GM23248 (cell line): ENCODE results near the gene WRNIP1.

Source experiments
- EZH2 ChIP-seq: fragments of 200-600 bp; sonication (generic); IDR thresholded peaks from 2 replicates; pipeline ENCODE4 v1.6.1; 2018; ENCODE audit warnings: antibody characterized with exemption, mild to moderate bottlenecking; ENCODE audit not compliant: insufficient read depth, poor library complexity, severe bottlenecking
- EZH2phosphoT487 ChIP-seq: fragments of 200-600 bp; sonication (generic); IDR thresholded peaks from 2 replicates; pipeline ENCODE4 v1.6.1; 2018; ENCODE audit warnings: antibody characterized with exemption, moderate library complexity, mild to moderate bottlenecking, low read depth; ENCODE audit not compliant: insufficient read depth

- TF ChIP-seq EZH2phosphoT487, result no peak
- TF ChIP-seq EZH2, result no peak
Observed at GRCh38 chr6:2754911-2755310, 10.3 kb upstream of the WRNIP1 start.
